GM15510 (cell line): ENCODE results near the gene ERC2.

Experiments
- POLR2A ChIP-seq: IDR thresholded peaks from 3 replicates; pipeline ENCODE4 v1.6.1; 2011; ENCODE audit warnings: borderline replicate concordance; ENCODE audit not compliant: insufficient read length; ENCODE audit errors: extremely low read depth

The ERC2 gene

GRCh38 chr3:55488398-55489055 is 979.7 kb downstream of the ERC2 start:
- TF ChIP-seq POLR2A: no peak

DNA sequence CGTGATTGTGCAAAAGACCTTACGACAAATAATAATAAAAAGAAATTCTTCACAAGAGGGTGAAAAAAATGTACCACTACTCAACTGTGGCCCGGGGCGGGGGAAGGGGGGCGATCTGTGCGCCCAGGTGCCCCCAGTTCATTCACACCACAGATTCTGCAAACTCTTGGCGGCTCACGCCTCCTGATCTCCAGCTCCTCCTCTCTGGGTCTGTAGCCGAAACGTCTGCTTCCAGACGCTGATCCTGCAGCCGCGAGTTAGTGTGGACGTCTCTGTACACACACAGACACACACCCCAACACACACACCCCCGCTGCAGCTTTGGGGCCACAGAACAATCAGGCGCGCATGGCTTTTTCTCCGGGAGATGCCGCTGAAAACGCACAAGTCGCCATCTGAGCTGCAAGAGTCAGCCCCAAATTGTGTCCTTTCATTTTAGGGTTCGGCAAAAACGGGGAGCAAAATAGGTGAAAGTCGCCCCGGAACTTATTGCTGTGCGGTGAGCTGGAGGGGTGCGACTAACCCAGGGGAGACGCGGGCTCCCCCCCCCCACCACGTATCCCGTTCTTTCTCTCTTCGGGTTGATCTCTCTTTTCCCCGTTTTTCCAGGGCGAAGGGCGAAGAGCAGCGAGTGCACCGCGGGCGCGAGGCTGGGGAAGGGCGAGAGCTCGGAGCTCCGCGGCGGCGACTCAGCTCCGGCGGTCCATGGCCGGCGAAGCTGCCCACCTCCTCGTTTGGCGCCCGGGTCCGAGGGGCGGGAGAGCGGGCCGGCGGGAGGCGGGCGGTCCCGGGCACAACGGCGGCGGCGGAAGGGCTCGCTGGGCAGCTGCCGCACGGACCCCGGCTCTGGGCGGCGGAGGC is 980.7 kb downstream of the ERC2 start:
- no peak for TF ChIP-seq POLR2A

GRCh38 chr3:55486857-55487380 is 981.3 kb downstream of the ERC2 start, which contains the start of gene WNT5A:
WNT5A (minus strand) TSS chr3:55487306; CDS start chr3:55486985, 321 bp downstream.
- TF ChIP-seq POLR2A: no peak

DNA sequence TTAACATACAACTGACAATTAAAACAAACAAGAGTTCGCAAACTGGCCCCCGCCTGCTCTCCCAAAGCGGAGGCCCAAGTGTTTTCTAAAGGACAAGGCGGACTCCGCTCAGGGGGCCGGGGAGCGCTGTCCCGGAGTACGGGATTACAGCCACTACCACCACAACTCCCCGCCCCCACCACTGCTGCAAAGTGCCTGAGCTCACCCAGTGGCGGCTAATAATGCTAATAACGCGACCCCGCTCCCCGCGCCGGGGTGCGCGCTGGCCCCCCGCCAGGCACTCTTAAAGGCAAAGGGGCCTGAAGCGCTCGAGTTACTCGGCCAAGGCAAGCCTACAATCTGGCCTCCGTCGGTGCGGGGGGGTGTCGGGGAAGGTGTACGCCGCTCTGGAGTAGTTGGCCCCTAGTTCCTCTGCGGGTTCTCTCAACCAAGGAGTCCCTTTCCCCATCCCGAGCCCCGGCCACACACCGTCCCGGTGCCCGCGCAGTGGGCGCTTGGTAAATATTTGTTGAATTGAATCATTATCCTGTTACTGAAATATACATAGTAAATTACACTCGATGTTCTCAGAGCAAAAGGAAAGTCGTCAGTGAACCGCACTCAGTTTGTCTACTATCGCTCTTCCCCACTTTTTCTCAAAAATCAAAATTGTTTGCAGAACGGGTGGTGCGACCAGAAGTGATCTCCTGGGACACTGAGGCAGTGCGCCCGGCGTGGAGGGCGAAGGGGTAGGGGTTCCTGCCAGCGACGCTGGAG is 982.0 kb downstream of the ERC2 start:
- no peak for TF ChIP-seq POLR2A

GRCh38 chr3:55484801-55485791 is 983.2 kb downstream of the ERC2 start:
- no peak for TF ChIP-seq POLR2A

- no peak for TF ChIP-seq POLR2A
Measured at GRCh38 chr3:55484191-55484689, 984.0 kb downstream of the ERC2 start.

- TF ChIP-seq POLR2A: no peak
Measured at GRCh38 chr3:55483196-55484095, 984.8 kb downstream of the ERC2 start.

GRCh38 chr3:55482496-55483195 is 985.6 kb downstream of the ERC2 start:
- TF ChIP-seq POLR2A: no peak

DNA sequence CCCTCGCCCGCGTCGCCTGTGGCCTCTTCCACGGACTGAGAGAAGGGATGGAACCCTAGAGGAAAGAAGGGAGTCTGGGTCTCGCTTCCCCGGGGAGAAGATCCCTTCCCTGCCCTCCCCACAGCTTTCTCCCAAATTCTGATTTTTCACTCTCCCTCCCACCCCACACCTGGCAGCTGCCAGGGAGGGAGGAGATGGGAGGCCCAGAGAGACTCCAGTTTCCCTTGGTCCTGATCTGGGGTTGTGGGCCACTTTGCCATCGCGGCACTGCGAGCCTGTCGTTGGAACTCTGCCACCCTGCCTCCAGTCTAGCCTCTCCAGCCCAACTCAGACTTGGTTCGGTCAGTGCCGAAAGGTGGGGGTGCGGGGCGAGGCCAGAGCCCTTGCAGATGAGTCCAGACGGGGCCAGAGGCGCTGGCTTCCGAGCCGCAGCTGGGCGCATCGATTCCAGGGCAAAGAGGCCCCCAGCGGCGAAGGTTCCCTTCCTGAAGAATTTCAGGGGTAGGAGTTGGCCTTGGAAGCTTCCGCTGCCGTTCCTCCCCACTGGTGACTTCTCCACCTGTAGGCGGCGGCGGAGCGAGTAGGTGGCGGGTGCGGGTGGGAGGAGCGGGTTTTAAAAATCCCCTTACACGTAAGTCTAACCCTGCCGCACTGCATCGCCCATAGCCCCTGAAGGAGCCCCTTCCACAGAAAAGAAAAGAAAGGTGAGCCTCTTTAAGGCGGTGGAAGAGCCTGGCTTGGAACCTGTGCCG is 986.3 kb downstream of the ERC2 start:
- TF ChIP-seq POLR2A: no peak

DNA sequence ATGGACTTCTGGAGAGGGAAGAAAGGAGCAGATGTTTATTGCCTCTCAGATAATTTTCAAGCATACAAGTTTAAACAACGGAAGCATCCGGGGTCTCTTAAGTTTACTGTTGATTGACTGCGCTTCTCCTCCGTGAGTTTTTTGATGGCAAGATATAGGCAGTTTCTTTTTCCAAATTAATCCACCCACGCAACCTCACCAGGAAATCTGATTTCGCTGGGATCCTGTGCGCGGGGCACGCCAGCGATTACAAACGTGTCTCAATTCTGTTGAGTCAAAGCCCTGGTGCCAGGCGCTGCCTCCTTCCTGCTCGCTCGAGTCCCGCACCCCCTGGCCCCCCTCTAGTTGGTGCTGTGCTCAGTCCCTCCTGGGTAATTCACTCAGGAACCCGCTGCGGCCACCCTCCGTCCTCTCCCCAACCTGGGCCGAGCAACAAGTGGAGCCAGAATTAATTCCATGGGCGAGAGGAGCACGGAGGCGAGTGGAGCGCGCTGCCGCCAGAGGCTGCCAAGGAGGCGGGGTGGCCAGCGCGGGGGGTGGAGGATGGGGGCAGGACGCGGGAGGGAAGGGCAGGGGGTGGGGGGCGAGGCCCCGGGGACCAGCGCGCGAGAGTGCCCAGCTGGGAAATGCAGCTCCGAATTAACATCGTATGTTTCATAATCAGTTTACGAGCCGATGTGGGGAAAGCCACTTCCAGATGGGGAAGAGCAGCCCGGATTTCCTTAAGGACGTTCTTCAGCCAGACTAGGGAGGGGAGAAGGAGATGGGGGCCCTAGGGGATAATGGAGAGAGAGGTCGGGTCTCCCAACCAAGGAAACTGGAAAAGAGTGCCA is 987.1 kb downstream of the ERC2 start:
- no peak for TF ChIP-seq POLR2A
